ENCODE results near the gene SOAT1. TPM values are rescaled to one million over a fixed set of nuclear protein-coding genes. Genes with fewer than 3 reads are reported as not detected.

Gene SOAT1
- total RNA-seq, 4 donors from 2014 or later = 7.5 to 12.4 (median 10.4) TPM

GRCh38 chr1:179310291-179310690, 16.7 kb downstream of the SOAT1 start:
- Histone ChIP-seq H3K27me3 (no peaks in the 10 kb centered on the region), H3K9me3 (no peaks in the 10 kb centered on the region), H3K4me1 (no peaks in the 10 kb centered on the region), H3K4me3 (no peak overlapping the region), H3K27ac (no peak overlapping the region), H3K36me3 (peaks cover 0 to 4% (median 0%) of the 10 kb centered on the region in 3 donors)
- no peak for DNase-seq
- no peak for TF ChIP-seq CTCF (IDR thresholded peaks at IDR 0.05)
- TF ChIP-seq POLR2A (IDR thresholded peaks at IDR 0.05) = no peak

GRCh38 chr1:179310721-179311120, 17.1 kb downstream of the SOAT1 start:
- H3K4me3 ChIP-seq = no peak overlapping the region
- TF ChIP-seq POLR2A (IDR thresholded peaks at IDR 0.05) = no peak
- no peak for TF ChIP-seq CTCF (IDR thresholded peaks at IDR 0.05)
- peaks cover 0 to 4% (median 0%) of the 10 kb centered on the region in 3 donors for H3K36me3 ChIP-seq
- H3K9me3 ChIP-seq = no peaks in the 10 kb centered on the region
- H3K27ac ChIP-seq = no peak overlapping the region
- H3K4me1 ChIP-seq = no peaks in the 10 kb centered on the region
- DNase-seq = no peak
- no peaks in the 10 kb centered on the region for H3K27me3 ChIP-seq

- no peak overlapping the region for H3K4me3 ChIP-seq
- no peaks in the 10 kb centered on the region for H3K9me3 ChIP-seq
- H3K27ac ChIP-seq = no peak overlapping the region
- DNase-seq = no peak
- peaks cover 0 to 4% (median 0%) of the 10 kb centered on the region in 3 donors for H3K36me3 ChIP-seq
- no peaks in the 10 kb centered on the region for H3K27me3 ChIP-seq
- TF ChIP-seq CTCF (IDR thresholded peaks at IDR 0.05) = no peak
- no peak for TF ChIP-seq POLR2A (IDR thresholded peaks at IDR 0.05)
- H3K4me1 ChIP-seq = no peaks in the 10 kb centered on the region
Measured at GRCh38 chr1:179311149-179311700, 17.6 kb downstream of the SOAT1 start.

GRCh38 chr1:179313004-179313403, 19.4 kb downstream of the SOAT1 start:
- no peak for TF ChIP-seq POLR2A (IDR thresholded peaks at IDR 0.05)
- TF ChIP-seq CTCF (IDR thresholded peaks at IDR 0.05) = no peak
- Histone ChIP-seq H3K4me1 (no peaks in the 10 kb centered on the region), H3K4me3 (no peak overlapping the region), H3K27ac (no peak overlapping the region), H3K27me3 (no peaks in the 10 kb centered on the region), H3K36me3 (peaks cover 0 to 4% (median 0%) of the 10 kb centered on the region in 3 donors), H3K9me3 (no peaks in the 10 kb centered on the region)
- no peak for DNase-seq

GRCh38 chr1:179314928-179315327, 21.3 kb downstream of the SOAT1 start:
- DNase-seq = no peak
- H3K4me1 ChIP-seq = no peaks in the 10 kb centered on the region
- H3K27ac ChIP-seq = no peak overlapping the region
- TF ChIP-seq POLR2A (IDR thresholded peaks at IDR 0.05) (no peak), CTCF (IDR thresholded peaks at IDR 0.05) (no peak)
- H3K27me3 ChIP-seq = no peaks in the 10 kb centered on the region
- H3K4me3 ChIP-seq = no peak overlapping the region
- H3K9me3 ChIP-seq = no peaks in the 10 kb centered on the region
- H3K36me3 ChIP-seq = peaks cover 0 to 4% (median 0%) of the 10 kb centered on the region in 3 donors

GRCh38 chr1:179318491-179318890, 24.9 kb downstream of the SOAT1 start:
- Histone ChIP-seq H3K9me3 (no peaks in the 10 kb centered on the region), H3K4me1 (no peaks in the 10 kb centered on the region), H3K4me3 (no peak overlapping the region), H3K27me3 (no peaks in the 10 kb centered on the region), H3K27ac (no peak overlapping the region), H3K36me3 (no peaks in the 10 kb centered on the region)
- TF ChIP-seq CTCF (IDR thresholded peaks at IDR 0.05) (no peak), POLR2A (IDR thresholded peaks at IDR 0.05) (no peak)
- DNase-seq = no peak
